8988T (cell line): ENCODE measurements around the gene UBXN2A.
"Not testable (repeated sequence)": the region's sequence is repeated elsewhere in the genome, so short reads cannot be mapped to it uniquely, and the experiment has no call there.

Experiments used
- DNase-seq: peaks from one replicate; pipeline ENCODE4 v3.0.0; 2011

The UBXN2A gene

DNA sequence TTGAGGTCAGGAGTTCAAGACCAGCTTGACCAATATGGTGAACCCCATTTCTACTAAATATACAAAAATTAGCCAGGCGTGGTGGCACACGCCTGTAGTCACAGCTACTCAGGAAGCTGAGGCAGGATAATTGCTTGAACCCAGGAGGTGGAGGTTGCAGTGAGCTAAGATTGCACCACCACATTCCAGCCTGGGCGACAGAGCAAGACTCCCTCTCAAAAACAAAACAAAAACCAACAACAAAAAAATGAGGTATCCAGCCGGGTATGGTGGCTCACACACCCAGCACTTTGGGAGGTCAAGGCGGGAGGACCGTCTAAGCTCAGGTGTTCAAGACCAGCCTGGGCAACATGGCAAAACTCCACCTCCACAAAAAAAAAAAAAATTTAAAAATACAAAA, 74.6 kb downstream of the UBXN2A start:
- not testable (repeated sequence) for DNase-seq

DNA sequence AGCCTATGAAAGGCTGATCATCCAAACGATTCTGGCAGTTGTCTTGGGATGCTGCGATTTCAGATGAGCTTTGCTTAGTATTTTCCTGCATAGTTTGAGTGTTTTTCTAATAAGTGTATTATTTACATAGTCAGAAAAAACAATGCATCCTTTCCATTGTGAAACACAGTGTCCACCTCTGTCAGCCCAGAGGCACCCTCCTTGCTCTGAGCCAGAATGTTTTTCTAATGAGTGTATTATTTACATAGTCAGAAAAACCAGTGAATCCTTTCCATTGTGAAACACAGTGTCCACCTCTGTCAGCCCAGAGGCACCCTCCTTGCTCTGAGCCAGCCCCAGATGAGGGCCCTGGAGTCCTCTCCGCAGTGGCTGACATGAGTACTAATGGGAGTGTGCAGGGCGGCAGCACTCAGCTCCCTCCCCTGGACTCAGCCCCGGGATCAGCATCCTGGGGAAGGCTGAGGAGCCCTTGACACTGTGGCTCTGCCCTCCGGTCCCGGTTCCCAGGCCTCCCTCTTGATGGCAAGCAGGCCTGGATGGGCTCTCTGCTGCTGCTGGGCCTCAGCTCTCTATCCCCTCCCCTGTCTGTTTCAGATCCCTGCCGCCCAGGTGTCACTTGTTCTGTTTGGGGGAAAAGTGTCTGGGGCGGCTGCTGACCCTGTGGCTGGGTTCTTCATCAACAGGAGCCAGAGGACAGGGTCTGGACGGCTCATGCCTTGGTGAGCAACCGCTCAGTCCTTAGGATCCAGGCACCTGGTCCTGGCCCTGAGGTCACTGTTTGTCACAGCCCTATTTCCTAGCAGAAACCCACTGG, 75.5 kb downstream of the UBXN2A start:
- DNase-seq = peak; percentile 61

DNA sequence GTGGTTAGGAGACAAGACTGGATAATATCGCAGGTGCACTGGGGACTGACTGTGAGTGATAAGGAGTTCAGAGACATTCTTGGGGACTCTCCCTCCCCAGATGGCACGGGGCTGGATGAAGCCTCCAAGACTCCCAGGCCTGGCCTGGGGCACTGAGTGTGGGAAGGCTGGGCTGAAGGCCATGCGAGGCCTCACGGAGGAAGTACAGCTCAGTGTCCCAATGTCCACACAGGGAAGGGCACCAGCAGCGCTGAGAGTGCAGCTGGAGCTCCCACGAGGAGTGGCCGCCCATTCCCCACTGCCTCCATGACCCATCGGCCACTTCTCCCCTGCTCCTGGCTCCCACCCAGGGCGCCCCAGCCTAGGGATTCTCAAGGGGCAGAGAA, 76.1 kb downstream of the UBXN2A start:
- no peak for DNase-seq

DNA sequence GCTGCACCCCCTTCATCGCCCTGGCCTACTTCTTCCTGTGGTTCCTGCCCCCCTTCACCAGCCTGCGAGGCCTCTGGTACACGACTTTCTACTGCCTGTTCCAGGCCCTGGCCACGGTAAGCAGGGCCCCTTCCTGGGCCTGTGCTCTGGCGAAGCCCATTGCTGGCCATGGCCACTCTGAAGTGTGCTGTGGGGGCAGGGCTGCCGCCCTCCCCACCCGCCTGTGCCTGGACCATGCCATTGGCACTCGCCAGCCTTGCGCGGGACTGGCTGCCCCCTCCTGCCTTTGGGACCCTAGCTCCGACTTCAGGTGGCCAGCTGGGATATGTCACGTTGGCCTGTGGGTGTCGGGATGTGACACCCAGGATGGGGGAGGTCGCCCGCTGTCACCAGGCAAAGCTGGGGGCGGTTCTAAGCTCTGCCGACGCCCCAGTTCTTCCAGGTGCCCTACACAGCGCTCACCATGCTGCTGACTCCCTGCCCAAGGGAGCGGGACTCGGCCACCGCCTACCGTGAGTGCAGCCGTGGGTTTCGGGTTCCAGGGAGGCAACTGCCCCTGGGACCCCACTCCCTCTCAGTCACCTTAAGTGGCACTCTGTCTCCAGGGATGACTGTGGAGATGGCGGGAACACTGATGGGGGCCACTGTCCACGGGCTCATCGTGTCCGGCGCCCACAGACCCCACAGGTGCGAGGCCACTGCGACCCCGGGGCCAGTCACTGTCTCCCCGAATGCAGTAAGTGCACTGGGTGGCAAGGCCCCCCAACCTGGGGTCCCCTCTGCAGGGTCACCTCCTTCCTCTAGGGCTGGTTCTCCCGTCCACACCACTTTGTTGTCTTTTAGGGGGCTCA, 76.8 kb downstream of the UBXN2A start:
- DNase-seq = no peak

DNA sequence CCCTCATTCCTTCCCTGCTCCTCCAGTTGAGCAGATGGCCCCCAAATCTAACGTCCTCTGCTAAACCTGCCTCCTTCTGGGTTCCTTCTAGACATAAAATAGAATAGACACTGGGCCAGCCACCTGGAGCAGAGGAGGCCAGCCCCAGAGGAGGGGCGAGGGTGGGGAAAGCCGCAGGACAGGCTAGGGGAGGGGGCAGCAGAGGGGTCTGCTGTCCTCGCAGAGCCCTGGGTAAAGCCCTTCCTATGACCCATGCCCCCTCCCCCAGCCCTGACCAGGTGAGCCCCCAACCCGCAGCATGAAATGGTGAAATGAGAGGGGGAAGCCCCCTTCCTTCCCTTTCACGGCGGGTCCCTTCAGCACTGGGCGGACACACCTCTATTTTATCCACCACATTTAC, 77.4 kb downstream of the UBXN2A start:
- DNase-seq = no peak

DNA sequence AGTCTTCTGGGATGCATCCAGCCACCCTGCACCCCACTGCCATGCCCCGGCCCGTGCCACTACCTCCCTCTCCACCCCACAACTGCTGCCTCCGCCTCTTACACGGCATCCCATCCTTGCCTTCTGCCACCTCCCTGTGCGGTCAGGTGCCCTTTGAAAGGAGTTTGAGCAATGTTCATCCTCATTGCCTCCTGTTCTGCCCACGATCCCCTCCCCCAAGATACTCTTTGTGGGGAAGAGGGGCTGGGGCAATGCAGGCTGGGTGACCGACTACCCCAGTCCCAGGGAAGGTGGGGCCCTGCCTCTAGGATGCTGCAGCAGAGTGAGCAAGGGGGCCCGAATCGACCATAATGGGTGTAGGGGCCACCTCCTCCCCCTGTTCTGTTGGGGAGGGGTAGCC, 78.0 kb downstream of the UBXN2A start:
- no peak for DNase-seq

DNA sequence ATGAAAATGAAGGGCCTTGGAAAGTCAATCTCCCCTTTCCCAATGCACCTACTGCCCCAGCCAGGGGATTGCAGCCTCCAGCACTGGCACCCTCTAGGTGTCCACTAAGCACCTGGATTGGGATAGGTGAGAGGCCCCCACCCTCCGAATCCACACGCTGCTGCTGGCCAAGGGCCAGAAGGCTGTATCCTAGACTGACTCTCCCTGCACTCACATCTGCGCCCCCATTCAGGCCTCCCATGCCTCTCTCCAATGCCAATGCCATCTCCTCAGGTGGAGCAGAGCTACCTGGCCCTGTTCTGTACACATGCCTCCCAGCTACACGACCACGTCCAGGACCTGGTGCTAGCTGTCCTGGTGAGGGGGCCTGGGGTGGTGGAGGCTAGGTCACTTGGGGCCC, 79.5 kb downstream of the UBXN2A start:
- DNase-seq = no peak

DNA sequence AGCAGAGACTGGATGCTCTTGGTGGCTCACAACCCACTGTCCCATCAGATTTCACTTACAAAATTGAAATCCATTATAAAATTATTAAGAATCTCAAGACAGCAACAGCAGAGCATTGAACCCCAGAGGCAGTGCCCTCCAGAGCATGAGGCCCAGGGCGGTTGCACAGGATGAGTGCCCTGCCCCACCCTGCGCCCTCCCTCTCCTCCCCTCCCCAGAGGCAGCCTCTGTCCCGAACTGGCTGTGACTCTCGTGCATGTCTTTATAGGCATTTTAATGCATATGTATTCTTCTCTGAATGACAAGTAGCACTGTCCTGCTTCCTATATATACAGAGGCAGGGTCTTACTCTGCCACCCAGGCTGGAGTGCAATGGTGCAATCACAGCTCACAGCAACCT, 80.0 kb downstream of the UBXN2A start:
- no peak for DNase-seq

DNA sequence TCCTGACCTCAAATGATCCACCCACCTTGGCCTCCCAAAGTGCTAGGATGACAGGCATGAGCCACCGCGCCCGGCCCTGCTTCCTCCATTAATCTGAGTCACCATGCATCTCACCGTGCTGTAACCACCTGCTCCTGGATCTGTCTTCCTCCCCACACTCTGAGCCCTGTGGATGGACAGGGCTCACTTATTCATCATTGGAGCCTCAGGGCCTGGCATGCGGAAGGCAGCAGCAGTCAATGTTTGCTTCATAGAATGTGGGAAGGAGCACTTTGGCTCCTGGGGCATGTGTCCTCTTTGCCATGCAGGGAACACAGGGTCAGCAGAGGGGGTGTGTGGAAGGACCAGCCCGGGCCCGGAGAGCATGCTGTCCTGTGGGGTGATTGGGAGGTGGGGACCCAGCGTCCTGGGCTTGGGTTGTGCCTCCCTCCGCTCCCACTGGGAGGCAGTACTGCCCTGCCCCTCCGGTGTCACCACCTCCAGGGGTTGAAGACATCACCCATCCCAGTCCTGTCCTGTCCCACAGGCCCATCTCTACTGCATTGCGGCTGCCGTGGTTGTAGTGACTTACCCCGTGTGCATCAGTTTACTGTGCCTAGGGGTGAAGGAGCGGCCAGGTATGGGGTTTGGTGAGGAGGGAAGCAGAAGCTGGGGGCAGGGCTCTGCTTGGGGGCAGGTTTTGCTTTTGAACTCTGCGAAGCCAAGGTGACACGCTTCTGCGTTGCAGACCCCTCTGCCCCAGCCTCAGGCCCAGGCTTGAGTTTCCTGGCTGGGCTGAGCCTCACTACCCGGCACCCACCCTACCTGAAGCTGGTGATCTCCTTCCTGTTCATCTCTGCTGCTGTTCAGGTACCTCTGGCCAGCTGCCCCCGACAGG, 81.1 kb downstream of the UBXN2A start:
- peak; percentile 61 for DNase-seq

DNA sequence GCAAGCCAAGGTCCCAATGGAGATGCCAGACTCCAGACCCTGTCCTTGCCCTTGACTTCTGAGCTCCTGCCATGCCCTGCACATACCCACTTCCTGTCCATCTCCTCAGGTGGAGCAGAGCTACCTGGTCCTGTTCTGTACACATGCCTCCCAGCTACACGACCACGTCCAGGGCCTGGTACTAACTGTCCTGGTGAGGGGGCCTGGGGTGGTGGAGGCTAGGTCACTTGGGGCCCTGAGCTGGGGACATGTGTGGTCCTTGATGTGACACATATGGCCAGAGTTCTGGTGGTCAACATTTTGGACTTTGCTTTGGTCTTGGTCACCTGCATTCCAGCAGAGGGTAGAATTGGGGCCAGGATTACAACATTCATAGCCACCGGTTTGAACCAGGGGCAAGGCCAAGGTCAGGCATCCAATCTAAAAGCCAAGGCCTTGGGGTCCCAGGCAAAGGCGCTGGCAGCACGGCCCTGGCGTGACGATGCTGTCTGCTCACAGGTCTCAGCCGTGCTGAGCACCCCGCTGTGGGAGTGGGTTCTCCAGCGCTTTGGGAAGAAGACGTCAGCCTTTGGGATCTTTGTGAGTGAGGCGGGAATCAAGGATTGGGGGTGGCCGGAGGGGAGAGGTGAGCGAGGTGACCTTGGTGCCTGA, 82.2 kb downstream of the UBXN2A start:
- DNase-seq = no peak

DNA sequence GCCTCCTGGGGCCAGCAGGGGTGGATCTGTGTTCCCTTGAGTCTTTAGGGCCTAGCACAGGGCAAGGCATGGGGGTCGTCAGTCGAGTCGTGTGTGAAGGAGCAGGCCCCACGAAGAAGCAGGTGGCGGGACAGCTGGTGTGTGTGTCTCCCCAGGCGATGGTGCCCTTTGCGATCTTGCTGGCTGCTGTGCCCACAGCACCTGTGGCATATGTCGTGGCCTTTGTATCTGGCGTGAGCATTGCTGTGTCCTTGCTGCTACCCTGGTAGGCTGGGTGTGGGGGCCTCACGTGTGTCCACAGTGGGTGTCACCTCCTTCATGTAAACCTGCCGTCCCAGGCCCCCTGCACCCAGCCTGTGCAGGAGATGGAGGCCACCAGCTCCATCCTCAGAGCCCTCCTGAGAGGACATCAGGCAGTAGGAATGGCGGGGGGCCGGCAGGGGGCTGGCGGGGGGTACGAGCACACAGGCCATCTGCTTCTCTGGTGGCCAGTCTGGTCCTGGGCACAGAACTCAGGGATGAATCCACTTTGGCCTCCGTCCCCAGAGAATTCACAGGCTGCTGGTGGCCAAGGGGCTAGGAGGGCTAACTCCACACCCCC, 82.8 kb downstream of the UBXN2A start:
- DNase-seq = no peak

DNA sequence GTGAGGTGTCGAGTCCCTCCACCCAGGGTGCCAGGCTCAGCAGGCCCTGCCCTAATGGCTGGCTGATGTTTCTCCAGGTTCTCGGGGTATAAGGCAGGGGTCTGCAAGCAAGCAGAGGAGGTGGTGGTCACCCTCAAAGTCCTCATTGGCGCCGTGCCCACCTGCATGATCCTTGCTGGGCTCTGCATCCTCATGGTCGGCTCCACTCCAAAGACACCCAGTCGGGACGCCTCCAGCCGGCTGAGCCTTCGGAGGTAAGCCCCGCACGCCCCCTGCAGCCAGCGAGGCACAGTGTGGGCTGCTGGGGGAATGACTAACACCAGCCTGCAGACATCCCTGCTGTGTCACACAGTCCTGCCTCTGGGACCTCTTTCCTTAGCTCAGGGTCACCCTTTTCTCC, 83.8 kb downstream of the UBXN2A start:
- DNase-seq = peak; percentile 53

DNA sequence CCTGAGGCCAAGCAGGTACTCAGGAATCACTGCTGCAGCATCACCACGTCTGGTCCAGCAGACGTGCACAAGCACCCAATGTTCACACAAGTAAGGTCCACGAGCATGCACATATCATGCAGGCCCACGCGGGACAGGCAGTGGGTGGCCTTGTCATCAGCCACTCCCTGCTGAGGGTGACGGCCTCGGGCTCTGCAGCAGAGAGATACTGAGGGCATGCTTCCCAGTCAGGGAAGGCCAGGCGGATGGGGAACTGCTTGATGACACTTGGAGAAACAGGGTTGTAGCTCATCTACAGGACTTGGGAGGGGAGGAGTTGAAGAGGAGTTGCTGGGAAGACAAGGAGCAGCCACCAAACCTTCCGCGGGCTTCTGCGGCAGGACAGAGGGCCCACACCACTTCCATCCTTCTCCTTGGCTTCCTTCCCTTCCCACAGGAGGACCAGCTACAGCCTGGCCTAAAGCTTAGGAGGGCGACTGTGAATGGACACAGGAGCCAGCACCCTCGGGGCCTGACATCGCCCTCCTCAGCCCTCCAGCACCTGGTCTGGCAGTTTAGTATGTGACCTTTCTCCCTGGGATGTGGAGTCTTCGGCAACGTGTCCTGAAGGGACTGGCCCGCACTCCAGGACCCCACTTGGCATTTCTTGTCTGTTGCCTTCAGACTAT, 84.9 kb downstream of the UBXN2A start:
- no peak for DNase-seq

DNA sequence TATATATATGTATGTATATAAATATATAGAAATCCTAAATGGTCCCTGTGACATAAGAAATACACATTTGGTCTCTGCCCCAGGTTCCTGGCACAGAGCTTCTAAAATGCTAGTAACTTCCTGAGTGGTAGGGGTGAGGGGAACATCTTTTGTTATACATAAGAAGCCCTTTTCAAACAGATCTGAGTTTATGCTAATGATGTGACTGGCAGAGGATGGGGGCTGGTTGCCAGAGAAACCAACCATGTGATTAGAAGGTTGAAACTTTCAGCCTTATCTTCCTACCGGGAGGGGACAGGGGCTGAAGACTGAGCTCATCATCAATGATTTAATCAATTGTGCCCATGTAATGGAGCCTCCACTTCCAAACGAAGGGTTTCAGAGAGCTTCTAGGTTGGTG, 86.0 kb downstream of the UBXN2A start:
- no peak for DNase-seq

DNA sequence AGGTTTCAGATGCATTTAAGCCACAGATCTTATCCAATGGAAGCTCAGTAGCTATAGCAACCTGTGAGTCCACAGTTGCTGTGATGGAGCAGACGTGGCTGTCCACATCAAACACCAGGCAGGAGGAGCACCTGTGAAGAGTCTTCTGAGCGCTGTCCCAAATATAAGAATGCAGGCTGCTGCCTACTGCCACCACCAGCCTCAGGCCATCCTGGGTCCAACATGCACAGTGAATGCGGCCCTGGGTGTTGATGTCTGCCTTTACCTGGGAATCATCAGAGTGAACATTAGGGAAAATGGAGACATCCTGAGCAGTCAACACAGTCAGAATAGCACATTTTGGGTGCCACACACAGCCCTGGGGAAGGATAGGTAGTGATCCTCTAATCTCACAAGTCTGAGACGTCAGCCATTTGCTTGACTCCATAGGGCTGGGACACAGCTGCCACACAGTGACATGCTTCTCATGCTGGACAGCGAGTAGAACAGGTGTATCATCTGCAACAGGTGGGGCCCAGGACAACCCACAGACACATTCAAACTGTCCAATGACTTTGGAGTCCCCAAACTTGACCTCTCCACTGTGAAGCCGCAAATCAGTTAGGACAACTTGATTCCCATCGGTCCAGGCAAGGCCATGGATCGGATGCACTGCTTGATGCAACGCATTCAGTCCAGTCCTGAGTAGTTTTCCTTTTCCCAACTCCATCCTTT, 98.7 kb downstream of the UBXN2A start:
- no peak for DNase-seq

DNA sequence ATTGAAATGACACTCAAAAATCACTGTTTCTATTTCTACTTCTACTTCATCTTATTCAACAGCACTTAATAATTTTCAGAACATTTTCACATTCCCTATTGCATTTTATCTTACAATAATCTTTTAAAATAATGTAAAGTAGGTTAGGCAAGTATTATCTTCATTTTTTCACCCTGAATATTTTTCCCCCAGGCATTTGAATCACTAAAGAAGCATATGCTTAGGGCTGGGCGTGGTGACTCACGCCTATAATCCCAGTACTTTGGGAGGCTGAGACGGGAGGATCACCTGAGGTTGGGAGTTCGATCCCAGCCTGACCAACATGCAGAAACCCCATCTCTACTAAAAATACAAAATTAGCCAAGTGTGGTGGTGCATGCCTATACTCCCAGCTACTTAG, 100.2 kb downstream of the UBXN2A start:
- no peak for DNase-seq

DNA sequence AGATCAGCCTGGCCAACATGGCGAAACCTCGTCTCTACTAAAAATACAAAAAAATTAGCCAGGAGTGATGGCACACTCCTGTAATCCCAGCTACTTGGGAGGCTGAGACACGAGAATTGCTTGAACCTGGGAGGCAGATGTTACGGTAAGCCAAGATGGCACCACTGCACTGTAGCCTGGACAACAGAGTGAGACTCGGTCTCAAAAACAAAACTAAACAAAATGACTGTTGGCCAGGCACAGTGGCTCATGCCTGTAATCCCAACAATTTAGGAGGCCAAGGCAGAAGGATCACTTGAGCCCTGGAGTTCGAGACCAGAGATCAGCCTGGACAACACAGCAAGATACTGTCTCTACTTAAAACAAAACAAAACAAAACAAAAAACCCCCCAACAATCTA, 102.9 kb downstream of the UBXN2A start:
- not testable (repeated sequence) for DNase-seq

DNA sequence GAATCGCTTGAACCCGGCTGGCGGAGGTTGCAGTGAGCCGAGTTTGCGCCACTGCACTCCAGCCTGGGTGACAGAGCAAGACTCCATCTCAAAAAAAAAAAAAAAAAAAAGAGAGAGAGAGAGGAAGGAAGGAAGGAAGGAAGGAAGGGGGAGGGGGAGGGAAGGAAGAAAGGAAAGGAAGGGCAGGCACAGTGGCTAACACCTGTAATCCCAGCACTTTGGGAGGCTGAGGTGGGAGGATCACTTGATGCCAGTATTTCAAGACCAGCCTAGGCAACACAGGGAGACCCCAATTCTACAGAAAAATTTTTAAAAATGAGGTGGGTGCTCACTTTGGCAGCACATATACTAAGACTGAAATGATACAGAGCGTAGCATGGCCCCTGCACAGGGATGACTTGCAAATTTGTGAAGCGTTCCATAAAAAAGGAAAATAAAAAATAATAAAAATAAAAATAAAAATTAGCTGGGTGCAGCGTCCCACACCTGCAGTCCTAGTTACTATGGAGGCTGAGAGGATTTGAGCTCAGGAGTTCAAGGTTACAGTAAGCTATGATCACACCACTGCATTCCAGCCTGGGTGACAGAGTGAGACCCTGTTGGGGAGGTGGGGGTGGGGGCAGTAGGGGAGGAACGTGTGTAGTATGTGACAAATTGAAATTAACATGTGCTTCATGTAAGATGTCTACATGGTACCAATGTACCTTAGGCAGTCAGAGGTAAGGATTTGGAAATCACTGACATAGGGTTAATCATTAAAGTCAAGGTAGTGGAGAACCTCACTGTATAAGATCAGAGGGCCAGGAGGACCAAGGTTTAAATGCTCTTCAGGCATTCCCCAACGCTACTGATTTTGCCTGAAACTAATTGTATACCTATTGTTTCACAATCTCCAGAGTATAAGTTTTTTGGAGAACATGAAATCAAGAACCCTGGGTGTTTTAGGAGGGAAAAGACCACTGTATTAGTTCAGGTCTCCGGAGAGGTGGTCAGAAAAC, 105.5 kb downstream of the UBXN2A start:
- no peak for DNase-seq

DNA sequence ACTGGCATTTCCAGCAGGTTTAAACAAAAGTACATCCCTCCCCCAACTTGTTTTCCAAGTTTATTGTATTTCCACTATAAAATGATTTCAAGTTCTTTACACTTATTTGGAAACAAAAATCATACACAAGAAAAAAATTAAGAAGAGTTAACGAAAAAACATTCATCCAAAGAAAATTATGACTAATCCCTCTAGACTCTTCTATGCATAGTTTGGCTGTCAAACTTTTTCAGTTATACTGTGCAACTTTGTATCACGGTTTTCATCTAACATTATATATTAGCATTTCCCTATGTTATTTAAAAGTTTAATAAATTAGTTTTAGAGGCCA, 106.3 kb downstream of the UBXN2A start:
- DNase-seq = no peak
